ENCODE results near the gene TNRC6B. TPM values are rescaled to one million over a fixed set of nuclear protein-coding genes. Genes with fewer than 3 reads are reported as not detected.
A peak's percentile ranks its signal among the peaks of the same experiment; 100 is the strongest.

TNRC6B gene
- total and polyA plus RNA-seq, 2 of the 13 experiments (the other 11 are each of a cell fraction or from before 2014, with no cell fraction given): 8.9 to 13.2 TPM

DNA sequence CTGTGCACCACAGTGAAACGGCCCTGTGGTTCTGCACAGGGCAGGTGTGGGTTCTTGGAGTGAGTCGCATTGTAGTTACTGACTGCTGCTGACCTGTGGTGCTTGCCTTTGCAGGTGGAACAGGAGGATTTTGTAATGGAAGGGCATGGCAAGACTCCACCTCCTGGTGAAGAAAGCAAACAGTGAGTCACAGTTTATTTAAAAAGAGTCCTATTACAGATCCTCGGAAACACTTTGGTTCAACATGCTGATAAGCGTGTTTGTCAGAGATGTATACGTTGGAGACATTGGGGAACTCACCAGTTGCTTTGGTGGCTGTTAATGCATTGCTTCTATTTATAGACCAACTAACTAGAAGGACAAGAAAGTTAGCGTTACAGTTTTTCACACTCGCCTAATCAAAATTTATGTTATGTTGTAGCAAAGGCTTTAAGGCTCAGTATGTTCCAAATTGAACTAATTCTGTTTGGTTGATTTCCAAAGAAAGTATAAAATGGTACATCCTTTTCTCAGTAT, 21.7 kb upstream of the TNRC6B start (continued):
- TF ChIP-seq ZNF143 (CRISPR knock-in tag; IDR thresholded peaks at IDR 0.05): no peak
- no peak for TF ChIP-seq ZNF670 (CRISPR knock-in tag; IDR thresholded peaks at IDR 0.05; ENCODE audit: borderline replicate concordance)
- TF ChIP-seq, protein P1, sequence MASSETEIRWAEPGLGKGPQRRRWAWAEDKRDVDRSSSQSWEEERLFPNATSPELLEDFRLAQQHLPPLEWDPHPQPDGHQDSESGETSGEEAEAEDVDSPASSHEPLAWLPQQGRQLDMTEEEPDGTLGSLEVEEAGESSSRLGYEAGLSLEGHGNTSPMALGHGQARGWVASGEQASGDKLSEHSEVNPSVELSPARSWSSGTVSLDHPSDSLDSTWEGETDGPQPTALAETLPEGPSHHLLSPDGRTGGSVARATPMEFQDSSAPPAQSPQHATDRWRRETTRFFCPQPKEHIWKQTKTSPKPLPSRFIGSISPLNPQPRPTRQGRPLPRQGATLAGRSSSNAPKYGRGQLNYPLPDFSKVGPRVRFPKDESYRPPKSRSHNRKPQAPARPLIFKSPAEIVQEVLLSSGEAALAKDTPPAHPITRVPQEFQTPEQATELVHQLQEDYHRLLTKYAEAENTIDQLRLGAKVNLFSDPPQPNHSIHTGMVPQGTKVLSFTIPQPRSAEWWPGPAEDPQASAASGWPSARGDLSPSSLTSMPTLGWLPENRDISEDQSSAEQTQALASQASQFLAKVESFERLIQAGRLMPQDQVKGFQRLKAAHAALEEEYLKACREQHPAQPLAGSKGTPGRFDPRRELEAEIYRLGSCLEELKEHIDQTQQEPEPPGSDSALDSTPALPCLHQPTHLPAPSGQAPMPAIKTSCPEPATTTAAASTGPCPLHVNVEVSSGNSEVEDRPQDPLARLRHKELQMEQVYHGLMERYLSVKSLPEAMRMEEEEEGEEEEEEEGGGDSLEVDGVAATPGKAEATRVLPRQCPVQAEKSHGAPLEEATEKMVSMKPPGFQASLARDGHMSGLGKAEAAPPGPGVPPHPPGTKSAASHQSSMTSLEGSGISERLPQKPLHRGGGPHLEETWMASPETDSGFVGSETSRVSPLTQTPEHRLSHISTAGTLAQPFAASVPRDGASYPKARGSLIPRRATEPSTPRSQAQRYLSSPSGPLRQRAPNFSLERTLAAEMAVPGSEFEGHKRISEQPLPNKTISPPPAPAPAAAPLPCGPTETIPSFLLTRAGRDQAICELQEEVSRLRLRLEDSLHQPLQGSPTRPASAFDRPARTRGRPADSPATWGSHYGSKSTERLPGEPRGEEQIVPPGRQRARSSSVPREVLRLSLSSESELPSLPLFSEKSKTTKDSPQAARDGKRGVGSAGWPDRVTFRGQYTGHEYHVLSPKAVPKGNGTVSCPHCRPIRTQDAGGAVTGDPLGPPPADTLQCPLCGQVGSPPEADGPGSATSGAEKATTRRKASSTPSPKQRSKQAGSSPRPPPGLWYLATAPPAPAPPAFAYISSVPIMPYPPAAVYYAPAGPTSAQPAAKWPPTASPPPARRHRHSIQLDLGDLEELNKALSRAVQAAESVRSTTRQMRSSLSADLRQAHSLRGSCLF (CRISPR knock-in tag; IDR thresholded peaks at IDR 0.05; ENCODE audit: borderline replicate concordance): no peak
- no peak for TF ChIP-seq ZNF572 (CRISPR knock-in tag; IDR thresholded peaks at IDR 0.05)
- TF ChIP-seq IRF9 (CRISPR knock-in tag; IDR thresholded peaks at IDR 0.05; ENCODE audit: borderline replicate concordance): no peak
- no peak for TF ChIP-seq MYC (CRISPR knock-in tag; IDR thresholded peaks at IDR 0.05; ENCODE audit: borderline replicate concordance)
- TF ChIP-seq NRL (CRISPR knock-in tag; IDR thresholded peaks at IDR 0.05; ENCODE audit: borderline replicate concordance): no peak
- TF ChIP-seq ZNF747 (CRISPR knock-in tag; IDR thresholded peaks at IDR 0.05; ENCODE audit: borderline replicate concordance): 0 out of 2 replicates have a peak, but pooled peaks have one; percentile 61
- TF ChIP-seq TEAD3 (CRISPR knock-in tag; optimal IDR thresholded peaks at IDR 0.05; ENCODE audit: borderline replicate concordance): peak; percentile 67
- TF ChIP-seq ZC3H13 (CRISPR knock-in tag; IDR thresholded peaks at IDR 0.05): no peak
- TF ChIP-seq CBFB (CRISPR knock-in tag; IDR thresholded peaks at IDR 0.05): peak; percentile 82
- peak; percentile 44; the same call in 1 of the 2 replicates for TF ChIP-seq KLF6 (CRISPR knock-in tag; IDR thresholded peaks at IDR 0.05)
- TF ChIP-seq PAWR (CRISPR knock-in tag; IDR thresholded peaks at IDR 0.05; ENCODE audit: borderline replicate concordance): no peak
- TF ChIP-seq, protein P2, sequence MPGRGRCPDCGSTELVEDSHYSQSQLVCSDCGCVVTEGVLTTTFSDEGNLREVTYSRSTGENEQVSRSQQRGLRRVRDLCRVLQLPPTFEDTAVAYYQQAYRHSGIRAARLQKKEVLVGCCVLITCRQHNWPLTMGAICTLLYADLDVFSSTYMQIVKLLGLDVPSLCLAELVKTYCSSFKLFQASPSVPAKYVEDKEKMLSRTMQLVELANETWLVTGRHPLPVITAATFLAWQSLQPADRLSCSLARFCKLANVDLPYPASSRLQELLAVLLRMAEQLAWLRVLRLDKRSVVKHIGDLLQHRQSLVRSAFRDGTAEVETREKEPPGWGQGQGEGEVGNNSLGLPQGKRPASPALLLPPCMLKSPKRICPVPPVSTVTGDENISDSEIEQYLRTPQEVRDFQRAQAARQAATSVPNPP (CRISPR knock-in tag; IDR thresholded peaks at IDR 0.05): no peak; the same call in 1 of the 2 replicates
- no peak for TF ChIP-seq ZNF883 (CRISPR knock-in tag; IDR thresholded peaks at IDR 0.05; ENCODE audit: not compliant biosample characterization)
- TF ChIP-seq ZNF296 (CRISPR knock-in tag; conservative IDR thresholded peaks at IDR 0.05): no peak
- peak; percentile 69 for TF ChIP-seq NCOA2 (CRISPR knock-in tag; IDR thresholded peaks at IDR 0.05)
- TF ChIP-seq RBM39 (IDR thresholded peaks at IDR 0.05; ENCODE audit: low read depth, low read length, poor library complexity, severe bottlenecking): no peak
- TF ChIP-seq, protein P3, sequence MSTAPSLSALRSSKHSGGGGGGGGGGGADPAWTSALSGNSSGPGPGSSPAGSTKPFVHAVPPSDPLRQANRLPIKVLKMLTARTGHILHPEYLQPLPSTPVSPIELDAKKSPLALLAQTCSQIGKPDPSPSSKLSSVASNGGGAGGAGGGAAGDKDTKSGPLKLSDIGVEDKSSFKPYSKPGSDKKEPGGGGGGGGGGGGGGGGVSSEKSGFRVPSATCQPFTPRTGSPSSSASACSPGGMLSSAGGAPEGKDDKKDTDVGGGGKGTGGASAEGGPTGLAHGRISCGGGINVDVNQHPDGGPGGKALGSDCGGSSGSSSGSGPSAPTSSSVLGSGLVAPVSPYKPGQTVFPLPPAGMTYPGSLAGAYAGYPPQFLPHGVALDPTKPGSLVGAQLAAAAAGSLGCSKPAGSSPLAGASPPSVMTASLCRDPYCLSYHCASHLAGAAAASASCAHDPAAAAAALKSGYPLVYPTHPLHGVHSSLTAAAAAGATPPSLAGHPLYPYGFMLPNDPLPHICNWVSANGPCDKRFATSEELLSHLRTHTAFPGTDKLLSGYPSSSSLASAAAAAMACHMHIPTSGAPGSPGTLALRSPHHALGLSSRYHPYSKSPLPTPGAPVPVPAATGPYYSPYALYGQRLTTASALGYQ (CRISPR knock-in tag; IDR thresholded peaks at IDR 0.05): peak; percentile 79
- no peak for TF ChIP-seq HOXD1 (CRISPR knock-in tag; IDR thresholded peaks at IDR 0.05)
- TF ChIP-seq ZNF431 (CRISPR knock-in tag; IDR thresholded peaks at IDR 0.05; ENCODE audit: borderline replicate concordance, low read depth): no peak
- TF ChIP-seq ZNF331 (CRISPR knock-in tag; IDR thresholded peaks at IDR 0.05): peak; percentile 71
